Ovary (tissue), 9 donors: ENCODE data around the gene ATP2C2. TPM values are rescaled to one million over a fixed set of nuclear protein-coding genes. Genes with fewer than 3 reads are reported as not detected.

Source experiments
- DNase-seq, 5 donors: peaks; one replicate each; pipeline ENCODE4 v3.0.0-alpha.2; 2019 to 2020
- H3K27ac ChIP-seq, 2 donors: fragments of 200-600 bp; one replicate each; pipeline versions ENCODE4 v1.5.1 to v1.8.0; 2019 to 2022
- H3K27me3 ChIP-seq: fragments of 200-600 bp; one replicate; pipeline ENCODE4 v1.8.0; 2022
- H3K36me3 ChIP-seq: fragments of 200-600 bp; sonication (generic); one replicate; pipeline ENCODE4 v1.5.1; 2019
- H3K4me1 ChIP-seq: one replicate; pipeline ENCODE4 v1.8.1; 2013; ENCODE audit warnings: mild to moderate bottlenecking, moderate library complexity; ENCODE audit not compliant: insufficient read depth
- H3K4me3 ChIP-seq: fragments of 200-600 bp; sonication (generic); one replicate; pipeline ENCODE4 v1.5.1; 2017
- H3K9me3 ChIP-seq, 2 donors: fragments of 200-600 bp in 1 of 2; sonication (generic) in 1 of 2; one replicate each; pipeline versions ENCODE4 v1.5.1 to v1.8.1; 2013 to 2019; ENCODE audit warnings: mild to moderate bottlenecking in 1 of 2, moderate library complexity in 1 of 2
- EP300 ChIP-seq: sonication (generic); formaldehyde crosslinking; IDR thresholded peaks from one replicate; pipeline ENCODE4 v1.6.1; 2017; ENCODE audit warnings: antibody characterized with exemption
- POLR2A ChIP-seq: fragments of 450-650 bp; IDR thresholded peaks from one replicate; pipeline ENCODE4 v1.6.1; 2017; ENCODE audit warnings: antibody characterized with exemption, mild to moderate bottlenecking, moderate library complexity
- WGBS, 3 donors: extraction: QIAGEN DNeasy Blood & Tissue Kit in 1 of 3; methylation state at CpG; one replicate each; pipeline versions ENCODE4 v1.1.5 to v1.1.7; 2013 to 2017; 5-methylcytosine and 5-hydroxymethylcytosine counted together
- intact Hi-C, 4 donors: fragments of 100-400 bp; cut with DNase I; formaldehyde crosslinking; loops; one replicate each; pipeline versions ENCODE4 v1.11.0 to v1.15.1; 2022 to 2023
- polyA plus RNA-seq, 2 donors: library from polyadenylated mRNA; stranded (reverse); fragments of 200-250 nt in 1 of 2; fragments of 350-450 nt in 1 of 2; fragmentation: Illumina TruSeq in 1 of 2; extraction: RNeasy Lipid Tissue Mini Kit (QIAGEN cat#74804) in 1 of 2; gene quantifications; one replicate each; pipeline ENCODE4 v1.2.3, GENCODE V29; 2013 to 2014
- total RNA-seq, 7 donors: library from RNA; depleted of rRNA in 2 of 7; stranded (reverse); fragments of >200 nt in 2 of 7; fragmentation: NEBNext Ultra II Directional in 3 of 7; extraction: Animal tissue kit (Norgen Biotek cat#: 25700) in 3 of 7; gene quantifications; one replicate each; pipeline versions ENCODE4 v1.1.0 to v1.2.4, GENCODE V29; 2016 to 2023
- TF ChIP-seq, protein P1 (sequence below), 3 donors: fragments of 450-650 bp in 2 of 3; fragments of 200-600 bp in 1 of 3; IDR thresholded peaks; one replicate each; pipeline versions ENCODE4 v1.5.1 to v1.8.0; 2016 to 2022; ENCODE audit warnings: antibody characterized with exemption in 3 of 3, mild to moderate bottlenecking in 1 of 3
- donor health status: DM: no; HTN: no; CAD: no; lungs with moderate emphysema.
- donor health status: DM: no; HTN: no; CAD: no.
- donor health status: Bipolar disorder and iron deficiency.
- donor health status: DM: yes; HTN: yes; CAD: no.
- donor health status: DM: no; HTN: no; CAD: no.
- donor health status: DM: yes; HTN: yes; CAD: no.

ATP2C2 gene
- total and polyA plus RNA-seq, 9 donors: 0.10 to 8.5 (median 1.3) TPM; not detected in 3

DNA sequence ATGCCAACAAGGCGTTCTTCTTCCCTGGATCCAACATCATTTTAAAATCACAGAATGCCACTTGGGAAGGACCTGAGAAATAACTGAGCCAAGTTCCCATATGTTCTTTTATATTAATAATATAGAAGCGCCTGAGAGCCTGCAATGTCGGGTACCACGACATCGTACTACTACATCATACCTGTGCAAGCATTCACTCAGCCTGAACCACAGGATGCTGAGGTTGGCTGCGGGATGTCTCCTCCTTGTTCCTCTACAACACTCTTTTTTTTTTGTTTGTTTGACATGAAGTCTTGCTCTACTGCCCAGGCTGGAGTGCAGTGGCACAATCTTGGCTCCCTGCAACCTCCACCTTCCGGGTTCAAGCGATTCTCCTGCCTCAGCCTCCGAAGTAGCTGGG is 2.1 kb upstream of the ATP2C2 start:
- Histone ChIP-seq H3K27ac (no peak overlapping the region), H3K27me3 (no peaks in the 10 kb centered on the region), H3K4me1 (no peaks in the 10 kb centered on the region), H3K36me3 (no peaks in the 10 kb centered on the region), H3K9me3 (no peaks in the 10 kb centered on the region), H3K4me3 (no peak overlapping the region)
- DNase-seq: no peak
- intact Hi-C loops: no loop called here
- TF ChIP-seq POLR2A (no peak), EP300 (no peak)
- TF ChIP-seq, protein P1, sequence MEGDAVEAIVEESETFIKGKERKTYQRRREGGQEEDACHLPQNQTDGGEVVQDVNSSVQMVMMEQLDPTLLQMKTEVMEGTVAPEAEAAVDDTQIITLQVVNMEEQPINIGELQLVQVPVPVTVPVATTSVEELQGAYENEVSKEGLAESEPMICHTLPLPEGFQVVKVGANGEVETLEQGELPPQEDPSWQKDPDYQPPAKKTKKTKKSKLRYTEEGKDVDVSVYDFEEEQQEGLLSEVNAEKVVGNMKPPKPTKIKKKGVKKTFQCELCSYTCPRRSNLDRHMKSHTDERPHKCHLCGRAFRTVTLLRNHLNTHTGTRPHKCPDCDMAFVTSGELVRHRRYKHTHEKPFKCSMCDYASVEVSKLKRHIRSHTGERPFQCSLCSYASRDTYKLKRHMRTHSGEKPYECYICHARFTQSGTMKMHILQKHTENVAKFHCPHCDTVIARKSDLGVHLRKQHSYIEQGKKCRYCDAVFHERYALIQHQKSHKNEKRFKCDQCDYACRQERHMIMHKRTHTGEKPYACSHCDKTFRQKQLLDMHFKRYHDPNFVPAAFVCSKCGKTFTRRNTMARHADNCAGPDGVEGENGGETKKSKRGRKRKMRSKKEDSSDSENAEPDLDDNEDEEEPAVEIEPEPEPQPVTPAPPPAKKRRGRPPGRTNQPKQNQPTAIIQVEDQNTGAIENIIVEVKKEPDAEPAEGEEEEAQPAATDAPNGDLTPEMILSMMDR (IDR thresholded peaks at IDR 0.05): no peak
- 82 to 89% (median 82%) methylated on average over 9 of the region's 9 CpGs for WGBS, 3 donors

DNA sequence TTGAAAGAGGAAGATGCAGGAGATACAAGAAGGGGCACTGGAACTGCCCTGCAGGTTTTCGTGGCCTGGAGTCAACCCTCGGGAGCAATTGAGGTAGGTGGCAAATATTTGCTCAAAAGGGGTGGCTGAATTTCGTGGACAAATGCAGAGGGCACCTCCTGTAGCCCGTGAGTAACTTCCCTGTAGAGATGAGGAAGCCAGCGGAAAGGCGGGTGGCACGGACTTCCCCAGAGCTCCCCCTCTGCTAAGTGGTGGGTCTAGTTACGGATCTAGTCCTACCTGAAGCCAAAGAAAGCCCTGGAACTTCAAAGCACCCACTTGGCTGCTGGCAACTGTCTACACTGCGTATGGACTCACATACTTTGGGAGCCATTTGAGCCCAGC is 1.0 kb upstream of the ATP2C2 start:
- no peak for TF ChIP-seq POLR2A
- TF ChIP-seq, protein P1 (IDR thresholded peaks at IDR 0.05): no peak
- TF ChIP-seq EP300: no peak
- Histone ChIP-seq H3K4me1 (no peaks in the 10 kb centered on the region), H3K27ac (no peak overlapping the region), H3K27me3 (no peaks in the 10 kb centered on the region), H3K36me3 (no peaks in the 10 kb centered on the region), H3K9me3 (no peaks in the 10 kb centered on the region), H3K4me3 (no peak overlapping the region)
- 60 to 73% (median 68%) methylated on average over 9 of the region's 9 CpGs for WGBS, 3 donors
- DNase-seq: no peak
- intact Hi-C loops: no loop called here

DNA sequence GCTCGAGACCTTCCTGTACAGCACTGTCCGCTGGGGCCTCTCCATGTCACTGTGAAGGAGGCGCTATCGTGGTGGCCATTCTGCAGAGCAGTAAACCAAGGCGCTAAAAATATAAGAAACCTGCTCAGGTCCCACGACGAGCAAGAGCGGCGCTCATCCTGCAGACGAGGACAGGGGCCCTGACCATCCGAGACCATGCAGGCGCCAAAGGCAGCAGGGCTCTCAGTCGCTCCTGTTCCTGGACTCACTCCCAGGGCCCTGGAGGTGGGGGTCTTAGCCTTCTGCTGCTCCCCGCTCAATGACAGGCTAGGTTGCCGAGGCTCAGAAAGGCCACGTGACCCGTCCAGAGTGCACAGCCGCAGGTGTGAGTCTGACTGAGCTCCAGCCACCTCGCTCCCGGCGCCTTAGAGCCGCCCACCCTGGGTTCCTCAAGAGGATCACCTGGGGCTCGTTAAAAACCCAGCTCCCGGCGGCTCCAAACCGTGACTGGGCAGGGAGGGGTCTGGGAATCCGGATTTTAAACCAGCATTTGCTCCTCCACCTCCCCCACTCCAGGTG is 509 bp upstream of the ATP2C2 start:
- no peaks in the 10 kb centered on the region for H3K36me3 ChIP-seq
- no peaks in the 10 kb centered on the region for H3K27me3 ChIP-seq
- intact Hi-C loops: no loop called here
- no peaks in the 10 kb centered on the region for H3K9me3 ChIP-seq
- no peak overlapping the region for H3K27ac ChIP-seq
- no peak for DNase-seq
- H3K4me1 ChIP-seq: no peaks in the 10 kb centered on the region
- WGBS, 3 donors: 21 to 28% (median 22%) methylated on average over 22 to 27 of the region's 27 CpGs
- TF ChIP-seq EP300 (no peak), POLR2A (no peak)
- TF ChIP-seq, protein P1 (IDR thresholded peaks at IDR 0.05): no peak
- no peak overlapping the region for H3K4me3 ChIP-seq

DNA sequence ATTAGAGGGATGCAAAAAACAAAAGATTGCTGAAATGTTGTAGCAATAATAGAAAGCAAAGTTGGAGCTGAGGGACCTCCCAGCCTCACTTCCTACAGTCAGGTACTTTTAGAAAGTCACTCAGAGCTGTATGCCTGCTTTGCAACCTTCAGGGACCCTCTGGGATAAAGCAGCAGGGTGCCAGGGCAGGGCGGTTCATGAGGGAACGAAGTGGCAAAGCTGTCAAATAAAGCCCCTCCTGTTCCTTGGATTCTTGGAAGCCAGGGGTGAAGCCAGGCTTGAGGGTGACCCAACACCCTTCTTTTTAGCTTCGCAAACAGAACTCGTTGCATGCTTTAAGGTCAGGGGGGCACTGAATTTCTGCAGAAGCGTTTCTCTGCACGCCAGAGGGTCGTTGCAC is 767 bp downstream of the ATP2C2 start:
- DNase-seq: no peak
- TF ChIP-seq EP300 (no peak), POLR2A (no peak)
- TF ChIP-seq, protein P1 (IDR thresholded peaks at IDR 0.05): no peak
- no peak overlapping the region for H3K4me3 ChIP-seq
- no peaks in the 10 kb centered on the region for H3K36me3 ChIP-seq
- H3K9me3 ChIP-seq: no peaks in the 10 kb centered on the region
- 64 to 70% (median 69%) methylated on average over 7 of the region's 7 CpGs for WGBS, 3 donors
- H3K27ac ChIP-seq: no peak overlapping the region
- intact Hi-C loops: no loop called here
- H3K27me3 ChIP-seq: no peaks in the 10 kb centered on the region
- H3K4me1 ChIP-seq: no peaks in the 10 kb centered on the region
